GM19452 (cell line): ENCODE data around the gene SOAT1.
"Not testable (repeated sequence)": the region's sequence is repeated elsewhere in the genome, so short reads cannot be mapped to it uniquely, and the experiment has no call there.

Experiments used
- ATAC-seq: cut with Tn5 transposase; IDR thresholded peaks from one replicate; pipeline ENCODE4 v1.9.1; 2021; ENCODE audit not compliant: unreplicated experiment

SOAT1 gene

GRCh38 chr1:179293340-179294327, at the start of gene SOAT1:
SOAT1 (plus strand) TSS chr1:179293797; CDS start chr1:179302685, 8,888 bp downstream.
- peak; percentile 94 for ATAC-seq

- not testable (repeated sequence) for ATAC-seq
Observed at GRCh38 chr1:179245426-179245825, 48.2 kb upstream of the SOAT1 start.

GRCh38 chr1:179247923-179248322, 45.7 kb upstream of the SOAT1 start:
- no peak for ATAC-seq

- ATAC-seq = no peak
Observed at GRCh38 chr1:179251675-179252074, 41.9 kb upstream of the SOAT1 start.

- no peak for ATAC-seq
Observed at GRCh38 chr1:179252606-179253005, 41.0 kb upstream of the SOAT1 start.

- no peak for ATAC-seq
Observed at GRCh38 chr1:179253286-179253972, 40.2 kb upstream of the SOAT1 start.

- no peak for ATAC-seq
Observed at GRCh38 chr1:179262183-179262582, 31.4 kb upstream of the SOAT1 start.

GRCh38 chr1:179263121-179263520, 30.5 kb upstream of the SOAT1 start:
- no peak for ATAC-seq

- no peak for ATAC-seq
Observed at GRCh38 chr1:179264507-179264906, 29.1 kb upstream of the SOAT1 start.

GRCh38 chr1:179269071-179269470, 24.5 kb upstream of the SOAT1 start:
- ATAC-seq = no peak

GRCh38 chr1:179274424-179274823, 19.2 kb upstream of the SOAT1 start:
- not testable (repeated sequence) for ATAC-seq

GRCh38 chr1:179278920-179279319, 14.7 kb upstream of the SOAT1 start:
- no peak for ATAC-seq

- no peak for ATAC-seq
Observed at GRCh38 chr1:179283992-179284391, 9.6 kb upstream of the SOAT1 start.

- ATAC-seq = no peak
Observed at GRCh38 chr1:179287946-179288345, 5.7 kb upstream of the SOAT1 start.

- no peak for ATAC-seq
Observed at GRCh38 chr1:179288977-179289376, 4.6 kb upstream of the SOAT1 start.

GRCh38 chr1:179295164-179295755, 1.7 kb downstream of the SOAT1 start:
- ATAC-seq = no peak

- no peak for ATAC-seq
Observed at GRCh38 chr1:179296356-179297104, 2.9 kb downstream of the SOAT1 start.

GRCh38 chr1:179297105-179297378, 3.4 kb downstream of the SOAT1 start:
- ATAC-seq = no peak

GRCh38 chr1:179298952-179299351, 5.4 kb downstream of the SOAT1 start:
- peak; percentile 80 for ATAC-seq

- ATAC-seq = no peak
Observed at GRCh38 chr1:179300112-179300511, 6.5 kb downstream of the SOAT1 start.

GRCh38 chr1:179302070-179302469, 8.5 kb downstream of the SOAT1 start:
- no peak for ATAC-seq
